Fibroblast of pulmonary artery (primary cell): ENCODE results near the gene VWA5A.

Experiments
- DNase-seq: peaks from one replicate; pipeline ENCODE4 v3.0.0-alpha.2; 2010; ENCODE audit warnings: low read depth
- H3K4me3 ChIP-seq: replicated peaks from 2 replicates; pipeline ENCODE4 v1.5.1; 2011; ENCODE audit warnings: low read depth, mild to moderate bottlenecking, control low read depth, low read length, moderate library complexity
- TF ChIP-seq, protein P1 (sequence below): IDR thresholded peaks from 2 replicates; pipeline ENCODE4 v1.5.1; 2011; ENCODE audit warnings: mild to moderate bottlenecking, control low read depth, low read length, inconsistent platforms; ENCODE audit errors: missing control alignments

The VWA5A gene

GRCh38 chr11:124143034-124143433 is 27.8 kb downstream of the VWA5A start:
- no peak for DNase-seq
- TF ChIP-seq, protein P1, sequence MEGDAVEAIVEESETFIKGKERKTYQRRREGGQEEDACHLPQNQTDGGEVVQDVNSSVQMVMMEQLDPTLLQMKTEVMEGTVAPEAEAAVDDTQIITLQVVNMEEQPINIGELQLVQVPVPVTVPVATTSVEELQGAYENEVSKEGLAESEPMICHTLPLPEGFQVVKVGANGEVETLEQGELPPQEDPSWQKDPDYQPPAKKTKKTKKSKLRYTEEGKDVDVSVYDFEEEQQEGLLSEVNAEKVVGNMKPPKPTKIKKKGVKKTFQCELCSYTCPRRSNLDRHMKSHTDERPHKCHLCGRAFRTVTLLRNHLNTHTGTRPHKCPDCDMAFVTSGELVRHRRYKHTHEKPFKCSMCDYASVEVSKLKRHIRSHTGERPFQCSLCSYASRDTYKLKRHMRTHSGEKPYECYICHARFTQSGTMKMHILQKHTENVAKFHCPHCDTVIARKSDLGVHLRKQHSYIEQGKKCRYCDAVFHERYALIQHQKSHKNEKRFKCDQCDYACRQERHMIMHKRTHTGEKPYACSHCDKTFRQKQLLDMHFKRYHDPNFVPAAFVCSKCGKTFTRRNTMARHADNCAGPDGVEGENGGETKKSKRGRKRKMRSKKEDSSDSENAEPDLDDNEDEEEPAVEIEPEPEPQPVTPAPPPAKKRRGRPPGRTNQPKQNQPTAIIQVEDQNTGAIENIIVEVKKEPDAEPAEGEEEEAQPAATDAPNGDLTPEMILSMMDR: no peak
- H3K4me3 ChIP-seq: no peak overlapping the region

DNA sequence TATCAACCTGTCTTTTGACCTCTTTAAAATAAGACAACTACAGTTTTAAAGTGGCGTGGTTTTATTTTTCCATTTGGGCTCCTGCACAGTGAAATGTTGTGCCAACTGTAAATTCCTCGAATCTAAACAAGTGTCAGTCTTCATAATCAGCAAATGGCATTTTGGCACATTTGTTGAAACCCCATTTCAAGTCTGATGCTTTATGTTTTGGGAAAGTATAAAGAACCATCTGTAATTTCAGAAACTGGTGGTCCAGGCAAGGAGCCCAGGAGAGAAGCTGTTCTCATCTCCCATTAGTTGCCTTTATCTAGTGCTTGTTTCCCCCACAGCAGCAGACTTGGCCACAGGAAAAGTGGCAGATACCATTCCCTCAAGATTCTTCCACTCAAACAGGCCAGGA is 32.7 kb downstream of the VWA5A start:
- H3K4me3 ChIP-seq: no peak overlapping the region
- TF ChIP-seq, protein P1: no peak
- DNase-seq: no peak

DNA sequence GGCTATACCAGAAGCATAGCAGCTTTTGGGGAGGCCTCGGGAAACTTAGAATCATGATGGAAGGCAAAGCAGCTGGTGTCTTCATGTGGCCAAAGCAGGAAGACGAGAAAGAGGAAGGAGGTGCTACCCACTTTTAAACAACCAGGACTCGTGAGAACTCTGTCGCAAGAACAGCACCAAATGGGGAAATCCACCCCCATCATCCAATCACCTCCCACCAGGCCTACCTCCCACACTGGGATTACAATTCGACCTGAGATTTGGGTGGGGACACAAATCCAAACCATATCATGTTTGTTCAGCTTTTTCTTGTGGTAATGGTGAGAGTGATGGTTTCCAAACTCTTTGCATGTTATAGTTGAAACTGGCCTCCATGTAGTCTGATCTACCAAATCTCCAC is 35.4 kb downstream of the VWA5A start:
- no peak for DNase-seq
- TF ChIP-seq, protein P1: no peak
- no peak overlapping the region for H3K4me3 ChIP-seq

DNA sequence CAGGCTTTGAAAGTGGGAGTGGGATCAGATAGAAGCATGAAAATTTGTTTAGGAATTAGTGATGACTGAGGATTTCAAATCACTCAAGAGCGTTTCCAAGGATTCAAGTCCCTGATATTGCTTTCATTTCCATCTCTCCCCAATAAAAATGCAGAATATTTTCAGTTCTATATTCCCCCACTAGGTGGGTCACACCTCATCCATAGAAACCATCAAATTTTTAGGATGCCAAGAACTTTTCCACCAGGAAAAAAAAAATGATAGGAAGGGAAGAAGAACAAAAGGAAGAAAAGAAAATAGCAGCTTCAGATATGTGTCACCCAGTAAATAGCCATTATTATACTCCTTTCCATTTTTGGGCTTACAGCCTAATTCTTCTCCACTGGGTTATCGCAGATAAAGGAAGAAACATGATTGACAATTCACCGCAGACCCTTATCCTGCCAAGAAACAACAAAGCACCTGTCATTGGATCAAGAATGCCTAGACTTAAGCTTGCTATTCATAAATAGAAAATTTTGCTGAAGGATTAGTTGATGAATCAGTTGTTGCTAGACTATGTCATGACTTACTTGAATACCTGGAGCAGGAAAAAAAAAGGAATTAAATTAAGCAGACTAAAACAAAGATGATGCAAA is 37.6 kb downstream of the VWA5A start:
- DNase-seq: no peak
- no peak overlapping the region for H3K4me3 ChIP-seq
- TF ChIP-seq, protein P1: peak; percentile 9

GRCh38 chr11:124153821-124154220 is 38.6 kb downstream of the VWA5A start:
- TF ChIP-seq, protein P1: no peak
- H3K4me3 ChIP-seq: no peak overlapping the region
- no peak for DNase-seq

- no peak overlapping the region for H3K4me3 ChIP-seq
- DNase-seq: no peak
- TF ChIP-seq, protein P1: no peak
Observed at GRCh38 chr11:124159481-124159880, 44.2 kb downstream of the VWA5A start.

DNA sequence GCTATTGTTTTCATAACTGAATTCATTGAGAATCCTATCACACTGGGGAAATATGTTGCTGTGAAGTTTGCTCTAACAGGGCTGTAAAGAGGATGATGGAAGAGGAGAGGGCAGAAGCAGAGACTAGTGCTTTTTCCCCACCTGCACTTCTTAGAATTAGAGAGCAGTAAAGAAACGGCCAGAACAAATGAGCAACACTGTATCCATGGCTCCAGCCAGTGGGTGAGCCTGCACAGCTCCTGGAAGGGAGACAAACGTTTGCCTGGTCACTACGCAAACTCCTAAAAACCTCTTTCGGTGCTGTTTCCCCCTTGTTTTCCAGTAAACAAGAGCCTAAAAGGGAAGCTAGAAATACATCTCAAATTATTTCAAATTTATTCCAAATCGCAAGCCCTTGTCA is 45.7 kb downstream of the VWA5A start:
- DNase-seq: no peak
- H3K4me3 ChIP-seq: no peak overlapping the region
- TF ChIP-seq, protein P1: no peak
